Kidney epithelial cell (primary cell): ENCODE data around the gene VENTX. TPM values are rescaled to one million over a fixed set of nuclear protein-coding genes. Genes with fewer than 3 reads are reported as not detected.

ENCODE experiments used
- DNase-seq: peaks from one replicate; pipeline ENCODE4 v3.0.0-alpha.2; 2010; ENCODE audit warnings: low read depth
- H3K27me3 ChIP-seq: 2 replicates; pipeline ENCODE4 v1.6.0; 2011; ENCODE audit warnings: low read length; ENCODE audit not compliant: control insufficient read depth, insufficient read depth
- H3K36me3 ChIP-seq: 2 replicates; pipeline ENCODE4 v1.5.1; 2011; ENCODE audit warnings: low read length; ENCODE audit not compliant: control insufficient read depth, insufficient read depth
- H3K4me3 ChIP-seq: 2 replicates; pipeline ENCODE4 v1.5.1; 2011; ENCODE audit warnings: low read depth, mild to moderate bottlenecking, control low read depth, low read length
- CTCF ChIP-seq: IDR thresholded peaks from 2 replicates; pipeline ENCODE4 v1.5.1; 2011; ENCODE audit warnings: mild to moderate bottlenecking, moderate library complexity, low read length, control low read depth, inconsistent platforms; ENCODE audit not compliant: insufficient read depth, poor library complexity, severe bottlenecking
- total RNA-seq: library from RNA; depleted of rRNA; stranded (reverse); fragments of >200 nt; gene quantifications from 2 replicates; pipeline ENCODE4 v1.2.3, GENCODE V29; 2015

VENTX gene
- total RNA-seq, 1 donor from 2014 or later = not detected

DNA sequence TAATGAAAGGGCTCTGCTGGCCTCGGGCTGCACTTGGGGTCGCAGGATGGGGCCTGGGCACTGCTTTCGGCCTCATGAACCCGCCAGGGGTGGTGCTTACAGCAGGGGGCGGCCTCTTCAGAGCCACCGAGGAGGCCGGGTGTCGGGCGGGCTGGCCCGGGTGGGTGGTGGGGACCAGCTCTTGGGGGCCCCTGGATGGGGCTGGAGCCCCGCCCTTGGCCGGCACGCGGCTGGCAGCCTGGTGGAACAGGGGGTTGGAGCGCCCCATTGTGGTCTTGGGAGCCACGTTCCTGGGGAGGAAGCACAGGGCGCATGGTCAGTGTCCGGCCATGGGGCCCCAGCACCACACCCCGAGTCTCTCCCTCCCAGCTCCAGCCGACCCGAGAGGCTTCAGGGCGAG, 30.2 kb downstream of the VENTX start:
- no peak for TF ChIP-seq CTCF
- no peak for DNase-seq
- Histone ChIP-seq H3K36me3 (no peaks in the 10 kb centered on the region), H3K27me3 (no peaks in the 10 kb centered on the region), H3K4me3 (no peak overlapping the region)

DNA sequence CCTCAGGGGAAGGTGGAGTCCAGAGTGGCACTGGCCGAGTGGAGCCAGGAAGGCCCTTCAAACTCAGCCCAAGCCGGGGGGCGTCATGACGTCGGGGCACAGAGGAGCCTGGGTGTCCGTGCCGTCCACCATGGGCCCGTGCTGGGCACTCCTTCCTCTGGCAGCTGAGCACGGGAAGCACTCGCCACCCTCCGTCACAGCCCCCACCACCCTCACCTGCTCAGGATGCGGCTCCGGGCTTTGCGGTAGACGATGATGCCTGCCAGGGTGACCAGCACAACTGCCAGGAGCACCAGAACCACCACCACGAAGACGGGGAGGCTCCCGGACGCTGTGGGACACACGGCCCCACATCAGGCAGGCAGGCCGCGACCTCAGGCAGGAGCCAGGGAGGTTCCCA, 30.9 kb downstream of the VENTX start:
- H3K27me3 ChIP-seq = no peaks in the 10 kb centered on the region
- TF ChIP-seq CTCF = no peak
- no peaks in the 10 kb centered on the region for H3K36me3 ChIP-seq
- DNase-seq = no peak
- no peak overlapping the region for H3K4me3 ChIP-seq

DNA sequence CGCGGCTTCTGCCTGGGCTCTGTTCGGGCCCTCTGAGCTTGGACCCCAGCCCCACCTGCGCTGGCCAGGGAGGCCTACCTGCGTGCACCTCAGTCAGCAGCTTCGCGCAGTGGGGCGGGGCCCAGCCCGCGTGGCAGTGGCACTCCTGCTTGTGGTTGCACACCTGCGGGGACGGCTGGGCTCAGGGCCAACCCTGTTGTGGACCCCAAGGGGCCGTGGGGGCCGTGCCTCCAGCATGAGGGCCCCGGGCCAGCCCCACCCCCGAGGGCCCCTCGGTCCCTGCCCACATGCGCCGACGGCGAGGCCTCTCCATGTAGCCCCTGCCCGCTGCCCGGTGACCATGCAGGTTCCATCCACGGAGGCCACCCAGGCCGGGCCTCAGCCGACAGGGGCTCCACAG, 31.7 kb downstream of the VENTX start:
- Histone ChIP-seq H3K27me3 (no peaks in the 10 kb centered on the region), H3K4me3 (no peak overlapping the region), H3K36me3 (no peaks in the 10 kb centered on the region)
- no peak for TF ChIP-seq CTCF
- DNase-seq = no peak

- Histone ChIP-seq H3K36me3 (no peaks in the 10 kb centered on the region), H3K27me3 (peaks cover 2% of the 10 kb centered on the region), H3K4me3 (no peak overlapping the region)
- DNase-seq = no peak
- TF ChIP-seq CTCF = no peak
Observed at GRCh38 chr10:133270204-133270603, 32.5 kb downstream of the VENTX start.

GRCh38 chr10:133270773-133271297, 33.2 kb downstream of the VENTX start:
- H3K27me3 ChIP-seq = peaks cover 7% of the 10 kb centered on the region
- no peak overlapping the region for H3K4me3 ChIP-seq
- H3K36me3 ChIP-seq = no peaks in the 10 kb centered on the region
- TF ChIP-seq CTCF = no peak
- no peak for DNase-seq

GRCh38 chr10:133271521-133272300, 34.1 kb downstream of the VENTX start:
- peaks cover 12% of the 10 kb centered on the region for H3K27me3 ChIP-seq
- no peaks in the 10 kb centered on the region for H3K36me3 ChIP-seq
- no peak for DNase-seq
- no peak for TF ChIP-seq CTCF
- no peak overlapping the region for H3K4me3 ChIP-seq
